ENCODE data around the gene USP43. TPM values are rescaled to one million over a fixed set of nuclear protein-coding genes. Genes with fewer than 3 reads are reported as not detected.

The USP43 gene
- polyA plus RNA-seq, 1 donor (not counting 4 experiments of a cell fraction or from before 2014, with no cell fraction given), result 2.2 TPM

GRCh38 chr17:9725575-9725974, 80.3 kb downstream of the USP43 start:
- dilution Hi-C loops (cut with MboI; ENCODE audit: extremely low pct_ligation_motif_present, low sequenced_read_pairs), result no loop called here
- H3K79me2 ChIP-seq (ENCODE audit: control insufficient read depth, insufficient read depth, low read length), result no peaks in the 10 kb centered on the region
- H3K4me2 ChIP-seq (ENCODE audit: control insufficient read depth, extremely low read depth, insufficient read depth, low read depth, low read length), result no peak overlapping the region
- TF ChIP-seq CTCF (optimal IDR thresholded peaks at IDR 0.05 in 1 of 3, IDR thresholded peaks at IDR 0.05 in 1 of 3, conservative IDR thresholded peaks at IDR 0.05 in 1 of 3; ENCODE audit: extremely low read depth in 1 of 3, insufficient read depth in 2 of 3, low read length in 3 of 3), result no peak
- no peak for TF ChIP-seq EZH2 (IDR thresholded peaks at IDR 0.05; ENCODE audit: low read length)
- no peaks in the 10 kb centered on the region for H3K27me3 ChIP-seq (ENCODE audit: control insufficient read depth, extremely low read depth, insufficient read depth, low read length)
- no peaks in the 10 kb centered on the region for H4K20me1 ChIP-seq (ENCODE audit: control insufficient read depth, extremely low read depth, insufficient read depth, low read length)
- DNase-seq (ENCODE audit: low read depth, low spot score) (no peak), FAIRE-seq (no peak)
- H3K9ac ChIP-seq (ENCODE audit: control insufficient read depth, extremely low read depth, insufficient read depth, low read length), result no peak overlapping the region
- H2AFZ ChIP-seq (ENCODE audit: control insufficient read depth, low read length), result no peak overlapping the region
- peaks cover 5% of the 10 kb centered on the region for H3K4me1 ChIP-seq (ENCODE audit: control insufficient read depth, extremely low read depth, insufficient read depth, low read length)
- H3K9me3 ChIP-seq (ENCODE audit: control insufficient read depth, low read depth, low read length), result no peaks in the 10 kb centered on the region
- no peak overlapping the region for H3K27ac ChIP-seq (ENCODE audit: control insufficient read depth, insufficient read depth, low read length)
- H3K9me1 ChIP-seq (ENCODE audit: control insufficient read depth, extremely low read depth, insufficient read depth, low read length), result no peaks in the 10 kb centered on the region
- H3K36me3 ChIP-seq (ENCODE audit: control insufficient read depth in 2 of 2, extremely low read depth in 1 of 2, insufficient read depth in 2 of 2, low read length in 2 of 2), result peaks cover 6 to 13% of the 10 kb centered on the region in 2 experiments
- H3K4me3 ChIP-seq (ENCODE audit: control insufficient read depth in 2 of 3, extremely low read depth in 1 of 3, insufficient read depth in 2 of 3, low read depth in 1 of 3, low read length in 3 of 3), result no peak overlapping the region

- Histone ChIP-seq H3K79me2 (ENCODE audit: control insufficient read depth, insufficient read depth, low read length) (no peaks in the 10 kb centered on the region), H3K4me3 (ENCODE audit: control insufficient read depth in 2 of 3, extremely low read depth in 1 of 3, insufficient read depth in 2 of 3, low read depth in 1 of 3, low read length in 3 of 3) (no peak overlapping the region), H3K4me1 (ENCODE audit: control insufficient read depth, extremely low read depth, insufficient read depth, low read length) (peaks cover 5% of the 10 kb centered on the region), H3K27me3 (ENCODE audit: control insufficient read depth, extremely low read depth, insufficient read depth, low read length) (no peaks in the 10 kb centered on the region), H4K20me1 (ENCODE audit: control insufficient read depth, extremely low read depth, insufficient read depth, low read length) (no peaks in the 10 kb centered on the region), H3K4me2 (ENCODE audit: control insufficient read depth, extremely low read depth, insufficient read depth, low read depth, low read length) (no peak overlapping the region), H3K36me3 (ENCODE audit: control insufficient read depth in 2 of 2, extremely low read depth in 1 of 2, insufficient read depth in 2 of 2, low read length in 2 of 2) (peaks cover 6 to 14% of the 10 kb centered on the region in 2 experiments), H3K27ac (ENCODE audit: control insufficient read depth, insufficient read depth, low read length) (no peak overlapping the region), H3K9me3 (ENCODE audit: control insufficient read depth, low read depth, low read length) (no peaks in the 10 kb centered on the region), H3K9ac (ENCODE audit: control insufficient read depth, extremely low read depth, insufficient read depth, low read length) (no peak overlapping the region), H3K9me1 (ENCODE audit: control insufficient read depth, extremely low read depth, insufficient read depth, low read length) (no peaks in the 10 kb centered on the region), H2AFZ (ENCODE audit: control insufficient read depth, low read length) (no peak overlapping the region)
- DNase-seq (ENCODE audit: low read depth, low spot score) (no peak), FAIRE-seq (no peak)
- TF ChIP-seq CTCF (optimal IDR thresholded peaks at IDR 0.05 in 1 of 3, IDR thresholded peaks at IDR 0.05 in 1 of 3, conservative IDR thresholded peaks at IDR 0.05 in 1 of 3; ENCODE audit: extremely low read depth in 1 of 3, insufficient read depth in 2 of 3, low read length in 3 of 3) (no peak), EZH2 (IDR thresholded peaks at IDR 0.05; ENCODE audit: low read length) (no peak)
- dilution Hi-C loops (cut with MboI; ENCODE audit: extremely low pct_ligation_motif_present, low sequenced_read_pairs), result no loop called here
Observed at GRCh38 chr17:9726291-9726690, 81.0 kb downstream of the USP43 start.

Data from keratinocyte (primary cell).